Memory B cell (primary cell): ENCODE data around the gene ARMC10.
"Not testable (repeated sequence)": the region's sequence is repeated elsewhere in the genome, so short reads cannot be mapped to it uniquely, and the experiment has no call there.

Experiments
- ATAC-seq: fragments of 150-1000 bp; cut with Tn5 transposase; 2 replicates; pipeline ENCODE4 v1.10.0; 2021; ENCODE audit warnings: low read depth, mild to moderate bottlenecking, moderate library complexity
- DNase-seq, 2 donors: peaks; one replicate each; pipeline ENCODE4 v3.0.0; 2022; ENCODE audit warnings: low spot score in 2 of 2
- H3K27ac Mint-ChIP-seq: one replicate; pipeline ENCODE4 v1.8.0; 2022; ENCODE audit warnings: mild to moderate bottlenecking, moderate library complexity, mixed read lengths
- H3K27me3 Mint-ChIP-seq: one replicate; pipeline ENCODE4 v1.8.0; 2022; ENCODE audit warnings: mixed read lengths
- H3K36me3 Mint-ChIP-seq: one replicate; pipeline ENCODE4 v1.8.0; 2022; ENCODE audit warnings: mild to moderate bottlenecking, mixed read lengths
- H3K4me1 Mint-ChIP-seq: one replicate; pipeline ENCODE4 v1.8.0; 2022; ENCODE audit warnings: mixed read lengths
- H3K4me3 Mint-ChIP-seq: one replicate; pipeline ENCODE4 v1.8.0; 2022; ENCODE audit warnings: mild to moderate bottlenecking, moderate library complexity, mixed read lengths
- H3K9me3 Mint-ChIP-seq: one replicate; pipeline ENCODE4 v1.8.0; 2022; ENCODE audit warnings: mixed read lengths

ARMC10 gene

DNA sequence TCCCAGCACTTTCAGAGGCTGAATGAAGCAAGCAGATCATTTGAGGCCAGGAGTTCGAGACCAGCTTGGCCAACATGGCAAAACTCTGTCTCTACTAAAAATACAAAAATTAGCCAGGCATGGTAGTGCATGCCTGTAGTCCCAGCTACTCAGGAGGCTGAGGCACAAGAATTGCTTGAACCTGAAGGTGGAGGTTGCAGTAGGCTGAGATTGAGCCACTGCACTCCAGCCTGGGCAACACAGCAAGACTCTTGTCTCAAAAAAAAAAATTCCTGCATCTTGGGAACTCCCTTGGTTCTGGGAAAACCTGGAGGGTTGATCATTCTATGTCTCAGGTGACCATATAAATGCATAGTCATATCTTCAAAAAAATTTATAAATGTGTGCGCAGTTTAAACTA lies 69.8 kb downstream of the ARMC10 start:
- H3K4me3 Mint-ChIP-seq = not testable (repeated sequence)

DNA sequence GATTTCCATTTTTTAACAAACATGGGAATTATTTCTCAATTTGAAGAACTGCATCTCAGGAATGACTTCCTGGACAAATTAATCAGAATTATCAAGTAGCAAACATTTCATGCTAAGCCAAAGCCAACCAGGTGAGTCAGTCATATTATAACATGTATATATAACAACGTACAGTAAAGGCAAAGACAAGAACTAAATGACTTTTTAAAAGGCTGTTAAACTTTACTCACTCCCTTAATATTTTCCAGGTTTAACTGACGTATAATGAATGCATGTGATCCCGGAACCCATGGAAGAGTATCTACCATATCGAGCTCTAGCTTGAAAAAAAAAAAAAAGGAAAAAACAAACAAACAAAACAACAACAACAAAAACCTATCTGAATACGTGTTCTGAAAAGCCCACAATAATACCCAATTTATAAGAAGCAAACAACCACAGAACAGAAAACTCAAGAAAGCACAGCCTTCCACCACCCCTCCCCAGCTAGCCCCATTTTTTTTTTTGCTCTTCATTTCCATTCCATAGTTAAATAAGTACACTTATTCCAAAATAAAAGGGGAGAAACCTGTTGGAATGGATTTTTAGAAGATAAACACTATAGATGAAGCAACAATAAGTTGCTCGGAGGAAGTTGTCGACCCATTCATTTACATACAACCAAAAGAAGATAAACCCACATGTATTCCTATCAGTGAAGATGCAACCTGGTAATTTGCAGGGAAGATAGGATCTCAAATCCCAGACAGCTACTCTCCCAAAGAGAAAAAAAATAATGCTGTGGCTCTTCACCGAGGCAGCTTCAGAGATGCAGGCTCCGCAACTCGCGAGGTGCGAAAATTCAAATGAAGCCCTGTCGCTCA lies 73.4 kb downstream of the ARMC10 start:
- H3K4me1 Mint-ChIP-seq = peaks cover 25% of the 10 kb centered on the region
- H3K27ac Mint-ChIP-seq = peak overlapping the region; percentile 98
- H3K27me3 Mint-ChIP-seq = no peaks in the 10 kb centered on the region
- H3K4me3 Mint-ChIP-seq = peak overlapping the region; percentile 95
- no peak for DNase-seq
- no peaks in the 10 kb centered on the region for H3K9me3 Mint-ChIP-seq
- no peak for ATAC-seq
- peaks cover 2% of the 10 kb centered on the region for H3K36me3 Mint-ChIP-seq

More for the DNA sequence above, 69.8 kb downstream of the ARMC10 start:
- DNase-seq, ATAC-seq, H3K27ac Mint-ChIP-seq, H3K9me3 Mint-ChIP-seq, H3K27me3 Mint-ChIP-seq, H3K36me3 Mint-ChIP-seq: not testable (repeated sequence)
- peaks cover 19% of the 10 kb centered on the region for H3K4me1 Mint-ChIP-seq
